ENCODE data around the gene SCYGR7.
"Not testable (repeated sequence)": the region's sequence is repeated elsewhere in the genome, so short reads cannot be mapped to it uniquely, and the experiment has no call there.

Gene SCYGR7, protein sequence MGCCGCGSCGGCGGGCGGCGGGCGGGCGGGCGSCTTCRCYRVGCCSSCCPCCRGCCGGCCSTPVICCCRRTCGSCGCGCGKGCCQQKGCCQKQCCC

DNA sequence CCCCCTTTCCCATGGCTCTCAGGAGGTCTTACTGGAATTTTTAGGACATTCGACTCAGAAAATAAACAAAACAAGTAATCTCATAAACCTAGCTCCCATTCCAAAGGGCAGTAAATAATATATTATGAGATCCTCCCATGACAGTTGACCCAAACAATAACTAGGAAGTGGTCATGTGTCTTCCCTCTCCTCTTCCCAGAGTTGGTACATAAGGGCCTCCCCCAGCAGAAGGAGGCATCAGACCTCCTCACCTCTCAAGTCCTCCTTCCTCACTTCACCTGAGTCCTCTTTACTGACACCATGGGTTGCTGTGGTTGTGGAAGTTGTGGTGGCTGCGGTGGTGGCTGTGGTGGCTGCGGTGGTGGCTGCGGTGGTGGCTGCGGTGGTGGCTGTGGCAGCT, at the start of gene SCYGR7:
Gene SCYGR7 (plus strand): TSS at position 301 of the 400 bp plus-strand sequence. CDS start 0 bp downstream, at position 301.
- no peak for FAIRE-seq

DNA sequence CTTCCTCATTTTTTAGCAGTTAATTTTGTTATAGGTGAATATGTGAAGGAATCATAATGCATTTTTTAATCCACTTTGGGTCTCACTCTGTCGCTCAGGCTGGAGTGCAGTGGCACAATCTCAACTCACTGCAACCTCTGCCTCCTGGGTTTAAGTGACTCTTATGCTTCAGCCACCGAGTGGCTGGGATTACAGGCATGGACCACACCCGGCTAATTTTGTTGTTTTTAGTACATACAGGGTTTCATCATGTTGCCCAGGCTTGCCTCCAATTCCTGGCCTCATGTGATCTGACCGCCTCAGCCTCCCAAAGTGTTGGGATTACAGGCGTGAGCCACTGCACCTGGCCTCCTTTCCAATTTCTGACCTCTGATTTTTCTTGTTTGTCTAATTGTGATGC, 43.9 kb upstream of the SCYGR7 start:
- FAIRE-seq (no peak), DNase-seq (ENCODE audit: insufficient read length, low spot score) (no peak)

More for the DNA sequence above, at the start of gene SCYGR7:
- no peak for DNase-seq (ENCODE audit: insufficient read length, low spot score)

DNA sequence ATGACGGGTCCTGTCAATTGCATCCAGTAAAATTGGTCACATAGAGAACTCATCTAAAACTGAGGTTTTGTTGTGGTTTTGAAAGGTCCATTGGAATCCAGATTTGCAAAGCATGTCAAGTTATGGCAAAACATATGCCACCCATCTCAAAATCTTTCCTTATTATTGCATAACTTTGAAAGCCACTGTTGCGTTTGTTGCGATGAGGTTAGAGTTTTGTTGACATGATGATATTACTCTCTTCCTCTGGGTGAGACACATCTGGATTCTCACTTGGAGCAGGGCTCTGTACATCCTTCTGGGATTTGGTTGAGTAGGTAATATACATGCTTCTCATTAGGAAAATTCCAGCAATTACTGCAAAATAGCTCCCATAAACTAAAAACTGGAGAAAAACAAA, 40.9 kb upstream of the SCYGR7 start:
- no peak for DNase-seq (ENCODE audit: insufficient read length, low spot score)
- FAIRE-seq = no peak

DNA sequence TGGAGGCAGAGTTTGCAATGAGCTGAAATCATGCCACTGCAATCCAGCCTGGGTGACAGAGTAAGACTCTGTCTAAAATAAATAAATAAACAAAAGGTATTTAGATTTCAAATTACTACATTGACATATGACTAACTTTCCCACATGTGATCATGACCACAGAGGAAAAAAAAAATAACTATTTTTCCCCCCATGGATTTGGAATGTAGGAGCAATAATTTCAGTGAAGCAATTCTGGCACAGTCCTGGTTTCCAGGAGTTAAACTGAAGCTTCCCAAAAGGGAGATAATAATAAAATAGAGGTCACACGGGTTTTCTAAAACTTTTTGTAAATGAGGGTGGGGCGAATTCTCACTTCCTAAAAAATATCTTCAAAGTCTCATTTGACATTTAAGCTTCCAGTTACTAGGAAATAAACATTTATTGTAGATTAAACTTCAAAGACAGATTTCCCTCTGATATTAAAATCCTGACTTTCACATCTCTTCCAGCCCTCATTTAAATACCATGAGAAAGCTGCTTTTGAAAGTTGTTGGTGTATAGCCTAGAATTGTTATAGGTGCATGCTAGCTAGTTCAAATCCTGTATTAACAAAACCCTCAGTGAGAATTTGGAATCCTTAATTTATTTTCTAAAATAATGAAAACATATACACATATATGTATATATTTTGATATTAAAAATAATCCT, 31.0 kb upstream of the SCYGR7 start:
- no peak for FAIRE-seq
- DNase-seq (ENCODE audit: insufficient read length, low spot score) = no peak

DNA sequence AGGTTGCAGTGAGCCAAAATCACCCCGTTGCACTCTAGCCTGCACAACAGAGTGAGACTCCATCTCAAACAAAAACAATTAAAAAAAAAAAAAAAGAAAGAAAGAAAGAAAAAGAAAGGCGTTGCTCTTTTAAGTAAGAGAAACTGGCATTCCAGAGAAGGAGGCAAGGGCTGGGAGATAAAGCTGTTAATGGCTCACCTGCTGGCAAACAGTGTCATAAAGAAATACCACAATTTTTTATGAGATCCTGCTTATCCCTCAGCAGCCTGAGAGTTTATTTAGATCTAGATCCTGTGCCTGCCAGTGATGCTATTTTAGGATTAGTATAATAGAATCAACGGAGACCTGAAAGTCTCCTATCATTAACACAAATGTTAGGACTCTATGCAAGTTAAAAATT, 26.6 kb upstream of the SCYGR7 start:
- DNase-seq (ENCODE audit: insufficient read length, low spot score) = no peak
- no peak for FAIRE-seq

DNA sequence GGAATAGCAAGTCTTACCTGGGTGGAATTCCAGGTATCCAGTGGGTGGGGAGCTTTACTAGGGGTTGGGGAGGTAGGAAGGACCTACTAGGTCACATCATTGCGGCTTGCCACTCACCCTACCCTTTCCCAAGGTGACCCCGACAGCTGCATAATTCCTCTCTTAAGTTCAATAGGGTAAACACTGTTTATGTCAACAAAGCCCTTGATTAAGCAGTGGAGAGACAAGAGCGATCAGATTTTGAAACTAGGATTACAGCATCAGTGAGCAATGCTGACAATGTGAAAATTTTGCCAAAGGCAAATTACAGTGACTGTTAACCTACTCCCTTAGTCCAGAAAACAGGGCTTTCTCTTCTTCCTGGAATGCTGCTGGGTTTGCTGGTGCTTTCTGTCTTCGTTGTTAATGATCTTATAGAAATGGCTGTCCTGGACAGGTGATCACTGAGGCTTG, 24.8 kb upstream of the SCYGR7 start:
- DNase-seq (ENCODE audit: insufficient read length, low spot score) (peak; percentile 62), FAIRE-seq (peak; percentile 49)

DNA sequence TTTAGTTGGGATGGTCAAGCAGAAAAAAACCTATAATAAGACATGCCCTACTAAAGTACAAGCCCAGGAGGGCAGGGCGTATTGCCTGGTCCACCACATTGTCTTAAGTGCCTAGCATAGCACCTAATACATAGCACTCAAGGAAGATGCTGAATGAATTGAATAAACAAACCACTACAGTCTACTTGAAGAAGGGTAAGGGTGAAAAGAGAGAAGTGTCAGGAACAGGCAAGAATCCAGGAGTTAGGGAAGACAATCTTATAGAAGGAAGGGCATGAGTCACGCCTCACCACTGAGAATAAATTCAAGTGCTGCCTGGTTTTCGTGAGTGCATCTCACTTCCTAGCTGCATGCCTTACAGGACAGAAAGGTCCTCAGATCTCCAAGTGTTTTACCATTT, 24.2 kb upstream of the SCYGR7 start:
- DNase-seq (ENCODE audit: insufficient read length, low spot score) = peak; percentile 45
- FAIRE-seq = no peak

DNA sequence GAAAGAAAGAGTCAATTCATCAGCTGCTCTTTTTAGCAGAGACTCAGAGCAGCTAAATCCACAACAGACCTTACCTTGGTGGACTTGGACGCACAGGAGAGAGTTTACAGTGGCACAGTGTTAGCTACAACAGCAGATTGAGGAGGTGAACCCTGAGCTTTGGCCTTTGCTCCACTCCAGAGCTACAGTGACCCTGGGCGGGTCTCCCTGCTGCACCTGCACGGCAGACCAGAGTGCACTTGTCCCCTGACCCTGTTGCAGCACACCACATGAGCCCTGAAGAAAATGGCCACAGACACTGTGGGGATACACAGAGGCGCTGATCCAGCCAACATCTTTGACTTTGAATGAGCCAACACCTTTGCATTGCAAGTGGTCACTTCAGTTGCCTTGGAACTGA, 21.3 kb upstream of the SCYGR7 start:
- no peak for DNase-seq (ENCODE audit: insufficient read length, low spot score)
- FAIRE-seq = no peak

DNA sequence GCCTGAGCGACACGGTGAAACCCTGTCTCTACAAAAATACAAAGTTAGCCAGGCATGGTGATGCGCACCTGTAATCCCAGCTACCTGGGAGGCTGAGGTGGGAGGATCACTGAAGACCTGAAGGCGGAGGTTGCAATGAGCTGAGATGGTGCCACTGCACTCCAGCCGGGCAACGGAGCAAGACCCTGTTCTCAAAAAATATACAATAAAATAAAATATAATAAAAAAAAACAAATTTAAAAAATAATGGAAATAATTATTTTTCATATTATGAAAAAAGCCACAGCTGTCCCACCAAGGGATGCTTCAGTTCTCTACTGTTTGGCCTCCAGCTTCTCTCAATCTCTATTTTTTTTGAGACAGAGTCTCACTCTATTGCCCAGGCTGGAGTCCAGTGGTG, 20.7 kb upstream of the SCYGR7 start:
- FAIRE-seq (no peak), DNase-seq (ENCODE audit: insufficient read length, low spot score) (no peak)

DNA sequence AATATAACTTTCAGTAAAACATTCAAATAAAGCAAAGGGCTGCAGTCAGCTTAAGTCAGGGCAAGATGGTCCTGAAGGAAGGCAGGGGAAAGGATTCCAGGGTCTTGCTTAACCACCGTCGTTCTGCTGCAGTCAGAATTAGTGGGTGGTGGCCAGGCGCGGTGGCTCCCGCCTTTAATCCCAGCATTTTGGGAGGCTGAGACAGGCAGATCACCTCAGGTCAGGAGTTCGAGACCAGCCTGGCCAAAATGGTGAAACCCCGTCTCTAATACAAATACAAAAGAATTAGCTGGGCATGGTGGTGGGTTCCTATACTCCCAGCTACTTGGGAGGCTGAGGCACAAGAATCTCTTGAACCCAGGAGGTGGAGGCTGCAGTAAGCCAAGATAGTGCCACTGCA, 17.1 kb upstream of the SCYGR7 start:
- FAIRE-seq = no peak

DNA sequence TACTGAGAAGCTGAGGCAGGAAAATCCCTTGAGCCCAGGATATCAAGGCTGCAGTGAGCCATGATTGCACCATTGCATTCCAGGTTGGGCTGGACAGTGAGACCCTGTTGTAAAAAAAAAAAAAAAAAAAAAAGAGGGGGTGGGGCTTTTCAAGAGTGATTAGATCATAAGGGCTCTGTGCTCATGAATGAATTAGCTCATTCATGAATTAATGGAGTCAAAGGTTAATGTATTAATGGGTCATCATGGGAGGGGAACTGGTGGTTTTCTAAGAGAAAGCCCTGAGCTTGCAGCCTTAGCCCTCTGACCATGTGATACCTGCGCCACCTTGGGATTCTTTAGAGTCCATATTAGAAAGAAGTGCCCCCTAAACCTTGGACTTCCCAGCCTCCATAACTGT, 14.8 kb upstream of the SCYGR7 start:
- no peak for FAIRE-seq
- DNase-seq (ENCODE audit: insufficient read length, low spot score) = no peak

More for the DNA sequence above, 17.1 kb upstream of the SCYGR7 start:
- no peak for DNase-seq (ENCODE audit: insufficient read length, low spot score)

DNA sequence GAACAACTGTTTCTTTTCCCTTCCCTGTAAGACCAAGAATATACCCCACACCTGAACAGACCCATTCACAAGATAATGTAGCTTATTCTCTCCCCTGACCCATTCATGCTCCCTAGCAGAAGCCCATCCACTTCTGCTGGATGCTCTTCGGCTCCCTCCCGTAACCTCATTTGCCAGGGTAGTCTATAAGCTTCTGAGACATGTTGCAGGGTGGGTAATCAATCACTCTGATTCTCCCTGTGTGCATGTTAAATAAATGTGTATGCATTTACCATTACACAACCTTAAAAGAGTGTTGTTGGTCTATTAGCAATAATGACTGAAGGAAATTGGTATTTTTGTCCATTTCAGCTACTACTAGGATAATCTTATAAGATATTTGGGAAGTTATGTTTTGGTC, 11.6 kb upstream of the SCYGR7 start:
- FAIRE-seq = no peak
- DNase-seq (ENCODE audit: insufficient read length, low spot score) = no peak

DNA sequence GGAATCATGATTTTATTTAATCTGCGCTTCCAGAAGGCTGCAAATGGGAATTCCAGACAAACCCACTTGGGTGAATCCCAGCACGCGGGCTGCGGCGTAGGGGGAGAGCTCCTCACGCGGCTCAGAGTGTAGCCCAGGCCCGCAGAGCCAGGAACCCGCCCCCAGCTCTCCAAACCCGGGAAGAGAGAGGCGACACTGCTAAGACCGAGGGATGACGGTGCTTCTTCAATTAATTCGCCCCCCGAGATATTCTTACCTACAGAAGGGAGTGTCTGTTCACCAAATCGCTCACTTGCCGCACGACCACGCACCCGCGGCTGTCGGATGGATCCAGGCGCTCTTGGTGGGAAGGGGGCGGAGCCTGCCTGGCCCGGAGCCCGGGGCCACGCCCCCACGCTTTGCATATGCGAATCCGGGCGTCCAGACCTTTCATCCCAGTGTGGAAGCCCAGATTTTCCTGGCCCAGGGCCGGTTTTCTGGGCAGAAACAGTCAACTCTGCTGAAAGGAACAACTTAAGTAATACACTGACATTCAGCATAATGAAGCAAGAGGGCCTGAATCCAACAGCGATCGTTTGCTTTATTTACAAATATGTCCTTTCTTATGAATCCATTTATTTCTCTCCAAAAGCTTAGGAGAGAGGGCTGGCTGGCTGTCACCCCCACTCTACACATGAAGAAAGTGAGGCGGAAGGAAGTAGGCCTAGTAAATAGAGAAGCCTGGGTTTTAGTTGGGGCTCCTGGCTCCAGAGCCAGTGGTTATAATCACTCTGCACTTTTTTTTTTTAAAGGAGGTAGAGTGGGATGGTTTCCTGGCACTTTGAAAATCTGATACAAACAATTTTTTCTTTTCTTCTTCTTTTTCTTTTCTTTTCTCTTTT, 10.2 kb upstream of the SCYGR7 start, which contains the start of gene SLC19A3:
Gene SLC19A3 (minus strand): TSS at position 342 of the 881 bp plus-strand sequence. CDS start 15,710 bp downstream, outside the sequence.
- DNase-seq (ENCODE audit: insufficient read length, low spot score) (peak; percentile 76), FAIRE-seq (no peak)

DNA sequence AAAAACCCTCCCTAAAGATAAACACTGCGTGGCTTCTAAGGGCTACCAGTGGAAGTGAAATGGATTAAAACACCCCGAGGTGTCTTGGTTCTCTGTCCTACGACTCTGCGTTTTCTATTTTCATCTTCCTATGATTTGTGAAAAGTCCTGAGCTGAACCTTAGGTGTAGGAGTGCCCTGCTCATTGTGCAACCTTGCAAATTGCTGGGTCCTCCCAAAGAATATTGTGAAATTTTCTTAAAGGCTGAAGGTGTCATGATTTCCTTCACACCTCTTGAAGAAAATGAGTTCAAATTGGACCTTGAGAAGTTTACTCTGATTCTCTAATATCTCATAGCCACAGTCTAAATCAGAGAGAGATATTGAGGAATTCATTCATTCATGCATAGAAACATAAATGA, 8.5 kb upstream of the SCYGR7 start:
- FAIRE-seq (no peak), DNase-seq (ENCODE audit: insufficient read length, low spot score) (no peak)

DNA sequence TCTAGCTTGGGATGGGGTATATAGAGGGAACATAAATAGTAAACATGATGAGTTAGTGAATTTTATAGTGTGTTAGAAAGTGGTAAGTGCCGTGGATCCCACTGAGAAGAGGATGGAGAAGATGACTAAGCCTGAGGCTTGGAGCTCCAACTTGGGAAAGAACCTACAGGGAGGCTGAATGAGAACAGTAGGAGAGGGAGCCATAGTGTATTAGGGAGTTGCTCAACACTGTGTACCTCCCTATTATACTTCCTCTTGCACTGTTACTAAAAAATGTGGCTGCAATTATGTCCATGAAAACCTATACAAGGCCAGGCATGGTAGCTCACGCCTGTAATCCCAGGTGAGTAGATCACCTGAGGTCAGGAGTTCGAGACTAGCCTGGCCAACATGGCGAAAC, 7.5 kb upstream of the SCYGR7 start:
- FAIRE-seq (no peak), DNase-seq (ENCODE audit: insufficient read length, low spot score) (no peak)

DNA sequence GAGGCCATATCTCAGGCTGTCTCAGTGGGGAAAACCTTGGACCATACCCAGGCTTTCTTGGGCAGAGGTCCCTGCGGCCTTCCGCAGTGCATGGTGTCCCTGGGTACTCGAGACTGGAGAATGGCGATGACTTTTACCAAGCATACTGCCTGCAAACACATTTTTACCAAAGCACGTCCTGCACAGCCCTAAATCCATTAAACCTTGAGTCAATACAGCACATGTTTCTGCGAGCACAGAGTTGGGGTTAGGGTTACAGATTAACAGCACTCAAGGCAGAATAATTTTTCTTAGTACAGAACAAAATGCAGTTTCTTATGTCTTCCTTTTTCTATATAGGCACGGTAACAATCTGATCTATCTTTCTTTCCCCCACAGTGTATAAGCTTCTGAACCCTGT, 5.3 kb upstream of the SCYGR7 start:
- not testable (repeated sequence) for DNase-seq (ENCODE audit: insufficient read length, low spot score); FAIRE-seq

DNA sequence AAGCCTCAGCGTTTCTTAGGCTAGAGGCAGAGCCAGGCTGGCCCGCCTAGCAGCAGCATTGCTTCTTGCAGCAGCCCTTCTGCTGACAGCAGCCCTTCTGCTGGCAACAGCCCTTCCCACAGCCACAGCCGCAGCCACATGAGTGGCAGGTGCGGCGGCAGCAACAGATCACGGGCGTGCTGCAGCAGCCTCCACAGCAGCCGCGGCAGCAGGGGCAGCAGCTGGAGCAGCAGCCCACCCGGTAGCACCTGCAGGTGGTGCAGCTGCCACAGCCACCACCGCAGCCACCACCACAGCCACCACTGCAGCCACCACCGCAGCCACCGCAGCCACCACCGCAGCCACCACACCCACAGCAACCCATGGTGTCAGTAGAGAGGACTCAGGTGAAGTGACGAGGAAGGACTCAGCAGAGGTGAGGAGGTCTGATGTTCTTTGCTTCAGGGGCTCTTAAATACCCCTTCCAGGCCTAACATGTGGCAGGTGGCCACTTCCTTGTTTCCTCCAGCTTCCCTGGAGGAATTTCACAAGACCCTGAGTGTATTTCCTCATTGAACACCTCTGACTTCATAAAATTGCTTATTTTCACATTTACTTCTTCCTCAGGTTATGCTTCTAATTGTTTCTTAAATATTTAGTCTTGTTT, 3.6 kb upstream of the SCYGR7 start, which contains the start of gene SCYGR6:
Gene SCYGR6 (minus strand): TSS at position 364 of the 646 bp plus-strand sequence. CDS start 0 bp downstream, at position 364.
- FAIRE-seq = no peak

DNA sequence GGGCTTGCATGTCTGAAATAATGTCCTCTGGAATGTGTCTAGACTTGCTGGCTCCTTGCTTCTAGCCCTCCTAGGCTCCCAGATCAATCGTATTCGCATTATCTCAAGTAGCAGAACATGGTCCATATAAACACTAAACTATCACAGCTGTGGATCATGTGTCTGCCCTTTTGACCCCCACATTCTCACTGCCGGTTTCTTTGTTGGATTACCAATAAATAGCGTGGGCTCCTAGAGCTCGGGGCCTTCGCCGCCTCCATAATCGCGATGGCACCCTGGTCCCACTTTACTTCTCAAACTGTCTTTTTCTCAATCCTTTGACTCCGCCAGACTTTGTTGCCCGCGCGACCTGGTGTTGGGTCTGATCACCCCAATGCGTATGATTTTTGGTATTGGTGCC, 11.2 kb downstream of the SCYGR7 start:
- FAIRE-seq = no peak
- no peak for DNase-seq (ENCODE audit: insufficient read length, low spot score)

More for the DNA sequence above, 3.6 kb upstream of the SCYGR7 start, which contains the start of gene SCYGR6:
- no peak for DNase-seq (ENCODE audit: insufficient read length, low spot score)

DNA sequence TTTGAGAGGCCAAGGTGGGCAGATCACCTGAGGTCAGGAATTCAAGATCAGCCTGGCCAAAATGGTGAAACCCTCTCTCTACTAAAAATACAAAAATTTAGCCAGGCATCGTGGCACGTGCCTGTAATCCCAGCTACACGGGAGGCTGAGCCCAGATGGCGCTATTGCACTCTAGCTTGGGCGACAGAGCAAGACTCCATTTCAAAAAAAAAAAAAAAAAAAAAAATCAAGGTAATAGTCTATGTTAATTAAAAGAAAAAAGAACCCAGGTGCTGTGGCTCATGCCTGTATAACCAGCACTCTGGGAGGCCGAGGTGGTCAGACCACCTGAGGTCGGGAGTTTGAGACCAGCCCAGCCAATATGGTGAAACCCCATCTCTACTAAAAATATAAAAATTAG, 12.6 kb downstream of the SCYGR7 start:
- DNase-seq (ENCODE audit: insufficient read length, low spot score); FAIRE-seq: not testable (repeated sequence)

DNA sequence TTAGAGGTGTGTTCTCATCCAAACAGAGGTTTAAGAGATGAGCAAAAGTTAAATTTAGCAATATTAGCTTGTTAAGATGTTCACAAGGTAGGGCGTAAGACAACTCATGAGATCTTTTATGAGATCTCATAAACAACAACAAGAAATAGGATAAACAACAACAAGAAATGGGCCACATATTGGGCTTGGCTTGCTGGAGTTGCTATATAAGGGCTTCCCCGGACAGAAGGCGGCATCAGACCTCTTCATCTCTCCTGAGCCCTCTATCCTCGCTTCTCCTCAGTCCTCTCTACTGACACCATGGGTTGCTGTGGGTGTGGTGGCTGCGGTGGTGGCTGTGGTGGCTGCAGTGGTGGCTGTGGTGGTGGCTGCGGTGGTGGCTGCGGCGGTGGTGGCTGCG, 17.5 kb downstream of the SCYGR7 start, which contains the start of gene SCYGR8:
Gene SCYGR8 (plus strand): TSS at position 301 of the 400 bp plus-strand sequence. CDS start 0 bp downstream, at position 301.
- no peak for DNase-seq (ENCODE audit: insufficient read length, low spot score)
- peak; percentile 36 for FAIRE-seq

DNA sequence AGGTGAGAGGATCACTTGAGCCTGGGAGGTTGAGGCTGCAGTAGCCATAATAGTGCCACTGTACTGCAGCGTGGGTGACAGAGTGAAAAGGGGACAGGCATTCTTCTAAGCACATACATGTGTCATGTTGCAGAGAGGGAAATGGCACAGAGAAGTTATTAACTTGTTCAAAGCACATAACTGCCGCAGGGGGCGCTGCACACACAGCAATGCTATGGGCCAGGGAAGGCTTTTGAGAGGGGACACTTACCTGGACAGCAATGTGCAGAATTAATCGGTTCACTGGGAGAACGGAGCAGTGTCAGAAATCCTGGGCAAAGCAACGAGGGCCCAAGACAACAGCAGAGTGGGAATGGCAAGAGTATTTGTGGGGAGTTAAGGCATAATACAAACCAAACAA, 19.9 kb downstream of the SCYGR7 start:
- DNase-seq (ENCODE audit: insufficient read length, low spot score) (no peak), FAIRE-seq (peak; percentile 31)

All from HTR-8/SVneo (cell line).